ENCODE measurements around the gene TAS1R1.

TAS1R1 gene

DNA sequence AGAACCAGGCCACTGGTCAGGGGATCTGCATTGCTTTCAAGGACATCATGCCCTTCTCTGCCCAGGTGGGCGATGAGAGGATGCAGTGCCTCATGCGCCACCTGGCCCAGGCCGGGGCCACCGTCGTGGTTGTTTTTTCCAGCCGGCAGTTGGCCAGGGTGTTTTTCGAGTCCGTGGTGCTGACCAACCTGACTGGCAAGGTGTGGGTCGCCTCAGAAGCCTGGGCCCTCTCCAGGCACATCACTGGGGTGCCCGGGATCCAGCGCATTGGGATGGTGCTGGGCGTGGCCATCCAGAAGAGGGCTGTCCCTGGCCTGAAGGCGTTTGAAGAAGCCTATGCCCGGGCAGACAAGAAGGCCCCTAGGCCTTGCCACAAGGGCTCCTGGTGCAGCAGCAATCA, 19.7 kb downstream of the TAS1R1 start:
- no peak for DNase-seq

DNA sequence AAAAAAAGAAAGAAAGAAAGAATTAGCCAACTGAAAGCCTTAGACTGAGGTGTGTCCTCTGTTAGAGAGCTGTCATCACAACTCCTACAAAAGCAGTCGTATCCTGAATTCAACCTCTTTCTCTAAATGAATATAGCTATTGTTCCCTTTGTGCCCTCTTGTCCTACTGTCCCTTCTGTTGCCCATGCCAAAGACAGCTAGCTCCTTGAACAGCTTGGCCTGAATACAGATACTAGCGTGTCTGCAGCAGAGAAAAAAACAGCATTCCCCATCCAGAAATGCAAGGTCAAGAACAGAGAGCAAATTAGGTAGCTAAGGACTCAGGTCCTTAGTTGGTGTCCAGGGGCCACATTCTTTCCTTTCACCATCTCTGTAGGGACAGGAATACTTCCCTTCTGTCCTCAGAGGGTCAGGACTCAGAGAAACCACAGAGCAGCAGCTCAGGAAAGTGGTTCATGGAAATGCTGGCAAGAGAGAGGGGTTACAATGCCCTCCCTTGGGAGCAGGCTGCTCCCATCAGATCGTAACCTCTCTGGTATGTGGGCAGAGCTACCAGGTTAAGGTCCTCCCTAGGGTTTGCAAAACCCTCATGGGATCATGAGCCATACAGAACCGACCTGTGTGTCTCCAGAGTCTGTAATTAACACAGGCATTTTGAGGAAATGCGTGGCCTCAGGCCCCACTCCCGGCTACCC, 22.9 kb downstream of the TAS1R1 start:
- DNase-seq, result no peak

DNA sequence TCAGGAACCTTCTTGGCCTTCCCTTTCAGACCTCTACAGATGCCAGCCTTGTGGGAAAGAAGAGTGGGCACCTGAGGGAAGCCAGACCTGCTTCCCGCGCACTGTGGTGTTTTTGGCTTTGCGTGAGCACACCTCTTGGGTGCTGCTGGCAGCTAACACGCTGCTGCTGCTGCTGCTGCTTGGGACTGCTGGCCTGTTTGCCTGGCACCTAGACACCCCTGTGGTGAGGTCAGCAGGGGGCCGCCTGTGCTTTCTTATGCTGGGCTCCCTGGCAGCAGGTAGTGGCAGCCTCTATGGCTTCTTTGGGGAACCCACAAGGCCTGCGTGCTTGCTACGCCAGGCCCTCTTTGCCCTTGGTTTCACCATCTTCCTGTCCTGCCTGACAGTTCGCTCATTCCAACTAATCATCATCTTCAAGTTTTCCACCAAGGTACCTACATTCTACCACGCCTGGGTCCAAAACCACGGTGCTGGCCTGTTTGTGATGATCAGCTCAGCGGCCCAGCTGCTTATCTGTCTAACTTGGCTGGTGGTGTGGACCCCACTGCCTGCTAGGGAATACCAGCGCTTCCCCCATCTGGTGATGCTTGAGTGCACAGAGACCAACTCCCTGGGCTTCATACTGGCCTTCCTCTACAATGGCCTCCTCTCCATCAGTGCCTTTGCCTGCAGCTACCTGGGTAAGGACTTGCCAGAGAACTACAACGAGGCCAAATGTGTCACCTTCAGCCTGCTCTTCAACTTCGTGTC, 23.7 kb downstream of the TAS1R1 start:
- DNase-seq, result no peak

DNA sequence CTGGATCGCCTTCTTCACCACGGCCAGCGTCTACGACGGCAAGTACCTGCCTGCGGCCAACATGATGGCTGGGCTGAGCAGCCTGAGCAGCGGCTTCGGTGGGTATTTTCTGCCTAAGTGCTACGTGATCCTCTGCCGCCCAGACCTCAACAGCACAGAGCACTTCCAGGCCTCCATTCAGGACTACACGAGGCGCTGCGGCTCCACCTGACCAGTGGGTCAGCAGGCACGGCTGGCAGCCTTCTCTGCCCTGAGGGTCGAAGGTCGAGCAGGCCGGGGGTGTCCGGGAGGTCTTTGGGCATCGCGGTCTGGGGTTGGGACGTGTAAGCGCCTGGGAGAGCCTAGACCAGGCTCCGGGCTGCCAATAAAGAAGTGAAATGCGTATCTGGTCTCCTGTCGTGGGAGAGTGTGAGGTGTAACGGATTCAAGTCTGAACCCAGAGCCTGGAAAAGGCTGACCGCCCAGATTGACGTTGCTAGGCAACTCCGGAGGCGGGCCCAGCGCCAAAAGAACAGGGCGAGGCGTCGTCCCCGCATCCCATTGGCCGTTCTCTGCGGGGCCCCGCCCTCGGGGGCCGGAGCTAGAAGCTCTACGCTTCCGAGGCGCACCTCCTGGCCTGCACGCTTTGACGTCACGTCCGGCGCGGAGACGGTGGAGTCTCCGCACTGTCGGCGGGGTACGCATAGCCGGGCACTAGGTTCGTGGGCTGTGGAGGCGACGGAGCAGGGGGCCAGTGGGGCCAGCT, 24.4 kb downstream of the TAS1R1 start, which contains the start of gene ZBTB48:
Gene ZBTB48 (plus strand): TSS at position 621 of the 745 bp plus-strand sequence. CDS start 616 bp downstream, outside the sequence.
- DNase-seq, result peak; percentile 97

DNA sequence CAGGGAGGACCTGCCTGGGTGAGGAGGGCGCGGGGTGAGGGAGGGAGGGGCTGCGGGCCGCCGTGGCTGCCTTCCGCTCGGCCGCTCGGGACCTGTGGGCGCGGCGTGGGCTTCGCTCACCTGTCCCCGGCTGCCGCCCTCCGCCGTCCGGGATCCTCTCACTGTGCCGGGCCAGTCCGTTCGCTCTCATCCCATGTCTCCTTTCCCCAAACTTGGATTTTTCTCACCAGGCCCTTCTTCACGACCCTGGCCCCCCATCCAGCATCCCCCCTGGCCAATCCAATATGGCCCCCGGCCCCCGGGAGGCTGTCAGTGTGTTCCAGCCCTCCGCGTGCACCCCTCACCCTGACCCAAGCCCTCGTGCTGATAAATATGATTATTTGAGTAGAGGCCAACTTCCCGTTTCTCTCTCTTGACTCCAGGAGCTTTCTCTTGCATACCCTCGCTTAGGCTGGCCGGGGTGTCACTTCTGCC, 25.0 kb downstream of the TAS1R1 start:
- no peak for DNase-seq

DNA sequence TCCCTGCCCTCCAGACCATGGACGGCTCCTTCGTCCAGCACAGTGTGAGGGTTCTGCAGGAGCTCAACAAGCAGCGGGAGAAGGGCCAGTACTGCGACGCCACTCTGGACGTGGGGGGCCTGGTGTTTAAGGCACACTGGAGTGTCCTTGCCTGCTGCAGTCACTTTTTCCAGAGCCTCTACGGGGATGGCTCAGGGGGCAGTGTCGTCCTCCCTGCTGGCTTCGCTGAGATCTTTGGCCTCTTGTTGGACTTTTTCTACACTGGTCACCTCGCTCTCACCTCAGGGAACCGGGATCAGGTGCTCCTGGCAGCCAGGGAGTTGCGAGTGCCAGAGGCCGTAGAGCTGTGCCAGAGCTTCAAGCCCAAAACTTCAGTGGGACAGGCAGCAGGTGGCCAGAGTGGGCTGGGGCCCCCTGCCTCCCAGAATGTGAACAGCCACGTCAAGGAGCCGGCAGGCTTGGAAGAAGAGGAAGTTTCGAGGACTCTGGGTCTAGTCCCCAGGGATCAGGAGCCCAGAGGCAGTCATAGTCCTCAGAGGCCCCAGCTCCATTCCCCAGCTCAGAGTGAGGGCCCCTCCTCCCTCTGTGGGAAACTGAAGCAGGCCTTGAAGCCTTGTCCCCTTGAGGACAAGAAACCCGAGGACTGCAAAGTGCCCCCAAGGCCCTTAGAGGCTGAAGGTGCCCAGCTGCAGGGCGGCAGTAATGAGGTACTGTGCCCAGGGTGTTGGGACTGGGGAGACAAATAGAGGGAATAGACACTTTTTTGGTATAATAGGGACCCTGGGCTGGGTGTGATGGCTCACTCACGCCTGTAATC, 25.7 kb downstream of the TAS1R1 start:
- no peak for DNase-seq

DNA sequence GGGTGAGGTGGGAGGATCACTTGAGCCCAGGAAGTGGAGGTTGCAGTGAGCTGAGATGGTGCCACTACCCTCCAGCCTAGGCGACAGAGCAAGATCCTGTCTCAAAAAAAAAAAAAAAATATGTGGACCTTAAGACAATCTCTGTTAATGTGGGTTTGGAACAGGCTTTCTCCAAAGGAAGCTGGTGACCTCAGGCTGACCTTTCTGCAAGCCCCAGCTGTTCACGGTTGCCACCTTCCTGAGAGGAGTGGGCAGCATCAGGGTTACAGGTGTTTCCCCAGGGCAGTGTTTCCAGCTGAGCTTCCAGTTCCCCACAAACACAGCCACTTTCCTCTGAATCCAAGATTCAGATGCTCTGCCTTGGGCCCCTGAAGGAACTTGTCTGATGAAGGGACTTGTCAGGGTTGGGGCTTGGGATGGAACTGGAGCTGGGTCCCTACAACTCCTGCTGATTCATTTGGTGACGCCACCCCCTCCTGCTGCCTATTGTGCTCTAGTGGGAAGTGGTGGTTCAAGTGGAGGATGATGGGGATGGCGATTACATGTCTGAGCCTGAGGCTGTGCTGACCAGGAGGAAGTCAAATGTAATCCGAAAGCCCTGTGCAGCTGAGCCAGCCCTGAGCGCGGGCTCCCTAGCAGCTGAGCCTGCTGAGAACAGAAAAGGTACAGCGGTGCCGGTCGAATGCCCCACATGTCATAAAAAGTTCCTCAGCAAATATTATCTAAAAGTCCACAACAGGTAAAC, 26.6 kb downstream of the TAS1R1 start:
- no peak for DNase-seq

DNA sequence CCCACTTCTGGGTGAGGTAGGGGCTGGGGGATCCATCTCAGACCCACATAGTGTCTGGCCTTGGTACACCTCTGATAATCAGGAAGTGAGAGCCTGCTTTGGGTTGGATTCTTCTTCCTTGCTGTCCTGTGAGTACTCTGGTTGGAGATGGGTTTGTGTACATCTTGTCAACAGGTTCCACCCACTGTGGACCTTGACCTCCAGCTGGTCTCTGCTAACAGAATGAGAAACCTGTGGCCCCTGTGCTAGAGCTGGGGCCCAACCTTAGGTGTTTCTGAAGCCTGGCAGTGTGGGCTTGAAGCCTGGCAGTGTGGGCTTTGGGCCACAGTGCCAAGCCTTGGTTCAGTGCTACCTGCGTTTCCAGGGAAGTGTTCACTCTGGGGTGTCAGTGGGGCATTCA, 27.3 kb downstream of the TAS1R1 start:
- DNase-seq, result no peak

DNA sequence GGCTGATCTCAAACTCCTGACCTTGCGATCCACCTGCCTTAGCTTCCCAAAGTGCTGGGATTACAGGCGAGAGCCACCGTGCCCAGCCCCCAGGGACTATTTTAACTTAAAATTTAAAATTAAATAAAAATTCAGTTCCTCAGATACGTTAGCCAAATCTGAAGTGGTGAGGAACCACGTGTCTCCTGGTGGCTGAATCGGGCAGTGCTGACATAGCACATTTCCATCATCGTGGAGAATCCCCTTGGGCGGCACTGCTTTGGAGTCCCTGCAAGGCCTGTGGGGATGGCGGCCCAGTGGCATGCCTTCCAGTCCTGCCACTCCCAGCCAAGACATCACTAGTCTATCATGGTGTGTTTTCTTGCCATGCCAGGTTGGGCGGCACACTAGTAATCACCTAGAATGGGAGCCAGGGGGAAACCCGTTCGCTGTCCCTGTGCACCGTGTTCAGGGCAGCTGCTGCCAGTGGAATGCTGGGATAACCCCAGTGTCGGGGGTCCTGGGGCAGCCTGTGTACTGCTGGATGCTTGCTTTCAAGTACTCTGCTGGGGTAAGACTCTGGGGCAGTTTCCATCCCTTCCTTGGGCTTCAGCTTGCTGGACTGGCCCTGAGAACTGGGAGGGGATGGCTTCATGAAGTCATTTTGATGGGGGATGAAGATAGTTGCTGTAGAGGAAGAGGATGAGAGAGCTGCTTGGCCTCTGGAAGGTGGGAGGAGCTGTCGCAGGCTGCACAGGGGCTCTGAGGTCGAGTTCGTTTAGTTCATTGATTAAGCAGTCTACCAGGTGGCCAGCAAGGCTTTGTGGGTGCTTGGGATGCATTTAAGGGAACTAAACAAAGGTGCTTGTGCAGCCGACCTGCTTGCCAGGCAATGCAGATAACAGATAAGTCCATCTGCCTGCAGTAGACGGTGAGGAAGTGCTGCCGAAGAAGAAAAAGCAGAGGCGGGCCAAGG, 29.3 kb downstream of the TAS1R1 start:
- no peak for DNase-seq

DNA sequence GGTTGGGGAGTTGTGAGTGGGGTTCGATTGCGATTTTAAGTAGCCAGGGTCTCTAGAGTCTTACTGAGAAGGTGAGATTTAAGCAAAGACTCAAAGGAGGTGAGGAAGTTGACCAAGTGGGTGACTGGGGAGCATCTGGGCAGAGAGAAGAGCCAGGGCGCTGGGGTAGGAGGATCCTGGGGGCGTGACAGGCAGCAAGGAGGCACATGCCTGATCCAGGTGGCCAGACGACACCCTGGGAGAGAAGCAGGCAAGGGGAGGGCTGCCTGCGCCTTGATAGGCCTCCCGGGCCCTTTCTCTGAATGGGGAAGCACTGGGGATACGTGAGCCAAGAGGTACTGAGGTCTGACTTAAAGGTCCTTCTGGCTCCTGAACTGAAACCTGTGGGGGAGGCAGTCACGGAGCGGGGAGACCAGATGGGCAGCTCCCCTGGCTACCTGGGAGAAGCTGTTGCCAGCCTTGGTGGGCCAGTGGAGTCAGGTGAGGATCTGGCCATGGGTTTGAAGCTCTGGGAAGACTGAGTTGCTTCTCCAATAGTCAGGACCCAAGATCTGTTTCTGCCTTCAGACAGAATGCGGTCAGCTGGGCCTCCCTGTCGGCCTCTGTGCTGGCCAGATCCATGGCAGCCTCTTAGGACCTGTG, 30.1 kb downstream of the TAS1R1 start:
- no peak for DNase-seq

DNA sequence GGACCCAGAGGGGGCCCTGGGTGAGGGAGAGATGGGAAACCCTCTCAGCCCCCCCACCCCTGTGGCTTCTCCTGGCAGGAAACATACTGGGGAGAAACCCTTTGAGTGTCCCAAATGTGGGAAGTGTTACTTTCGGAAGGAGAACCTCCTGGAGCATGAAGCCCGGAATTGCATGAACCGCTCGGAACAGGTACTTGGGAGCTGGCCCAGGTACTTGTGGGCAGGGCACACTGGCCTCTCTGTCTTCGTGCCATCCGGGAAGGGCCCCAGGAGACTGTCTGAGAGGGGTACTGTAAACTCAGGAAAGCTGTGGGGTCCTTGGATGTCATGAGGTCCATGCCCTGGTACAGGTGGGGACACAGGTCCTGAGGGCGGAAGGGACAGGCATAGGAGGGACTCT, 30.7 kb downstream of the TAS1R1 start:
- no peak for DNase-seq

DNA sequence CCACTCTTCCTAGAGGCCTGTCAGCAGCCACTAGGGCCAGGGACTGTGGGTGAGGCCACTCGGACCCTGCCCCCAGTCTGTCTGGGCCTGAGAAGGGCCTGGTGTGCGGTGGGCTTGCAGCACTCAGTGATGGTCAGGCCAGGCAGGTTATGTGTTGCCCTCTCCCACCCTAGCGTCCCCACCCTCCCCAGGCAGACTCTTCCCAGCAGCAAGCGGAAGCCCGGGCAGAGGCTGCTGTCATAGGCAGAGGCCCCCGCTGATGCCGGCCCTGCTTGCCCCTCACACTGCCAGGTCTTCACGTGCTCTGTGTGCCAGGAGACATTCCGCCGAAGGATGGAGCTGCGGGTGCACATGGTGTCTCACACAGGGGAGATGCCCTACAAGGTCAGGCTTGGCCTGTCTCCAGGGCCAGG, 31.3 kb downstream of the TAS1R1 start:
- no peak for DNase-seq

DNA sequence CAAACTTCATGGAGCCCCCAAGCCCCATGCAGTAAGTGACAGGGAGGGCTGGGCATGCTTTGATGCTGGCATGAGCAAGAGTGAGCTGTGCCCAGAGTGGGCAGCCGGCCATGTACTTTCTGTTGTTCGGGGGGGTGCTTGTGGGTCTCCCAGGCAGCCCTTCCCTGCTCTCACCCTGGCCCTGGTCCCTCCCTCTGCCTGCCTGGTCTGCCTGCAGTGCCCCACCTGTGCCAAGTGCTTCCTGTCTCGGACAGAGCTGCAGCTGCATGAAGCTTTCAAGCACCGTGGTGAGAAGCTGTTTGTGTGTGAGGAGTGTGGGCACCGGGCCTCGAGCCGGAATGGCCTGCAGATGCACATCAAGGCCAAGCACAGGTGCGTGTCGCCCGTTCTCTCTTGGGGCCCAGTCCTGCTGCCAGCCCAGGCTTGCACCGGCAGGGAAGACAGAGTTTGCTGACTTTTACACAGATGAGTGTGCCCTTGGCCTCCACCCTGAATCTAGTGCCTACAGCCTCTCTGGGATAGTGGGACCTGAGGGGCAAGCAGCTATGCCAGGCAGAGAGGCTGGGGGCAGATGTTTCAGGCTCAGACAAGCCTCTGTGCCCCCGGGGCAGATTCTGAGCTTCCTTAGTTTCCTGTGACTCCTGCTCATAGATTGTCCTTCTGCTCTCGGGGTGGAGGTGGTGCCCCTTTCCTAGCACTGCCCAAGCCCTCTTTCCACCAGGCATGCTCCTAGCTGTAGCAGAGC, 32.3 kb downstream of the TAS1R1 start:
- no peak for DNase-seq

DNA sequence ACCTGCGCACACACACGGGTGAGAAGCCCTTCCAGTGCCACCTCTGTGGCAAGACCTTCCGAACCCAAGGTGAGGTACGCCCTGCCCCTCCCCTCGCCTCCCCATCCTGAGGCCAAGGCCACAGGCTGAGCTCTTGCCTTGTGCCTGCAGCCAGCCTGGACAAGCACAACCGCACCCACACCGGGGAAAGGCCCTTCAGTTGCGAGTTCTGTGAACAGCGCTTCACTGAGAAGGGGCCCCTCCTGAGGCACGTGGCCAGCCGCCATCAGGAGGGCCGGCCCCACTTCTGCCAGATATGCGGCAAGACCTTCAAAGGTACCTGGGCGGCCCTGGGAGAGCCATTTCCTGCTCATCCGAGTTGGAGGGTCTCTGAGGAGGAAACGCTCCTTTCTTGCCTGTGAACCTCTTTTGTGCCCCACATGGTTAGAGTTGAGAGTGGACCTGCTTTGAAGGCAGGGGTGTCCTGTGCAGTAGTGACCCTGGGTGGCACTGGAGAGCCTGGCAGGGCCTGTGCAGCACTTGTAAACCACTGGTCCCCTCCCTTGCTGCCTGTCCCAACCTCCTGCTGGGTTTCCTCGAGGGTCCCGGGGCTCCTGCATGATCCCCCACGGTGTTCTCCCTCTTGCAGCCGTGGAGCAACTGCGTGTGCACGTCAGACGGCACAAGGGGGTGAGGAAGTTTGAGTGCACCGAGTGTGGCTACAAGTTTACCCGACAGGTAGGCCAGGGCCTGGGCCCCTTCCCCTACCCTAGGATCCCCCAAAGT, 33.2 kb downstream of the TAS1R1 start:
- no peak for DNase-seq

DNA sequence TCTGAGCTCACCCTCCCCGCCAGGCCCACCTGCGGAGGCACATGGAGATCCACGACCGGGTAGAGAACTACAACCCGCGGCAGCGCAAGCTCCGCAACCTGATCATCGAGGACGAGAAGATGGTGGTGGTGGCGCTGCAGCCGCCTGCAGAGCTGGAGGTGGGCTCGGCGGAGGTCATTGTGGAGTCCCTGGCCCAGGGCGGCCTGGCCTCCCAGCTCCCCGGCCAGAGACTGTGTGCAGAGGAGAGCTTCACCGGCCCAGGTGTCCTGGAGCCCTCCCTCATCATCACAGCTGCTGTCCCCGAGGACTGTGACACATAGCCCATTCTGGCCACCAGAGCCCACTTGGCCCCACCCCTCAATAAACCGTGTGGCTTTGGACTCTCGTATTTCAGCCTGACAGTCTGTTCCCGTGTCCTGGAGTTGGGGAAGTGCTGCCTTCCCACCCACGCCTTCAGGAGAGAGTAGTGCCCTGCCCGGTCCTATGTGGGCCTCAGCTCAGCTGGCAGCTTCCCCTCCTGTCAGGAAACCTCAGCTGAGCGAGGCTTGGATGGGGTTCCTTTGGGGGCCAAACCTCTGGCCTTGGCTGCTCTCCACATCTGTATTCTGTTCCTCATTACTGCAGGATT, 33.9 kb downstream of the TAS1R1 start:
- DNase-seq, result no peak

DNA sequence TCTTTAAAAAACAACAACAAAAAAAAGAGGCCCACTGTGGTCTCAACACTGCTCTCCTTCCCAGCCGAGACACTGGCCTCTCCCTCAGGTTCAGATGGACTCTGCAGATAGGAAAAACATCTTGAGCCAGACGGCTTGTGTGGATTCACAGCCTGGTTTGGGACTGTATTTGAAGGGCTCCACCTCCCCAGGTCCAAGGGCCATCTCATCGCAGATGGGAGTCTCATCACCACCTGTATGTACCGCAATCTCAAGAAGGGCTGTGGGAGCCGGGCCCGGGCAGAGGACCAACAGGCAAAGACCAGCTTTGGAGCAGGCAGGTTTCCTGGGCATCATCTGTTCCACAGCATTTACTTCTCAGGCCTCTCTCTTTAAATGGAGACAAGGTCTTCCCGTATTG, 34.9 kb downstream of the TAS1R1 start:
- DNase-seq, result no peak

DNA sequence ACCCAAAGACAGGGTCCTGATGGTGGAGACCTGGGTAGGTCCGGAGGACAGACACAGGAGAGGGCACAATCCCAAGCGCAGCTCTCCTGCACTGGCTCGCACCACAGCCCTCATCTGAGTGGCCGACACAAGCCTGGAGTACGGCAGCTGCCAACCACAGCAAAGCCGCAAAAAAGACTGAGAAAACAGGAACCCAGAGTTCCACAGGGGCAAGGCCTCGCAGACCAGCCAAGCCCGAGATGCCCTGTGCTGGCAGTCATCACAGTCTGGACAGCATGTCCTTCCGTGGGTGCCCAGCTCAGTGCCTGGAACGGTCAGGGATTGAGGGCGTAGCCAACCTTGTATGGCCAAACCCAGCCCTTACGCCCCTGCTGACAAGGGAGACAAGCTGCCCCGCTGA, 36.1 kb downstream of the TAS1R1 start:
- DNase-seq, result no peak

DNA sequence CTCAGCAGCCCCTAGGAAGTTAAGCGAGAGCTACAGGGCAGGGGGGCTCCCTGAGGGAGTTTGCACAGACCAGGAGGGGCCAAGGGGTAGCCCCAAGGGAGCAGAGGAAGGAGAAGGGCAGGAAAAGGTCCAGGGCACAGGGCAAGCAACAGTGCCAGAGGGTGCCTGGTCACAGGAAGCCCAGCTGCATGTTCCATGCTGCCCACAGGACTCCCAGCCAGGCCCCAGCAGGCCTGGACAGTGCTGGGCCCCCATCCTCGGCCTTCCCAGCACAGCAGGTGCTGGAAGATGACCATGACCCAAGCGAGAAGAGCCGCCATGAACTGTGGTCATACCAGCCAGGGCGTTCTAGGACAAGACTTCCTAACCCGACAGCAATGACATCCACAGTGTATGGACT, 36.5 kb downstream of the TAS1R1 start:
- DNase-seq, result no peak

Measured in CD4-positive, alpha-beta T cell treated with Interleukin-10 for 1 hour (primary cell).